NB4 (cell line): Measurements from ENCODE around the gene PRSS36.

Experiments
- DNase-seq: peaks from one replicate; pipeline ENCODE4 v3.0.0; 2010; ENCODE audit warnings: low read depth
- H3K4me3 ChIP-seq: one replicate; pipeline ENCODE4 v1.5.1; 2011; ENCODE audit warnings: mild to moderate bottlenecking, low read depth, low read length, moderate library complexity
- CTCF ChIP-seq: IDR thresholded peaks from one replicate; pipeline ENCODE4 v1.5.1; 2012; ENCODE audit warnings: low read depth, low read length
- MAX ChIP-seq: IDR thresholded peaks from 2 replicates; pipeline ENCODE4 v1.6.1; 2011; ENCODE audit warnings: low read depth, low read length
- MYC ChIP-seq: IDR thresholded peaks from 2 replicates; pipeline ENCODE4 v1.6.1; 2011; ENCODE audit warnings: low read depth, low read length
- POLR2A ChIP-seq: IDR thresholded peaks from 2 replicates; pipeline ENCODE4 v1.6.1; 2011; ENCODE audit warnings: mild to moderate bottlenecking; ENCODE audit not compliant: insufficient read length; ENCODE audit errors: extremely low read depth

The PRSS36 gene

DNA sequence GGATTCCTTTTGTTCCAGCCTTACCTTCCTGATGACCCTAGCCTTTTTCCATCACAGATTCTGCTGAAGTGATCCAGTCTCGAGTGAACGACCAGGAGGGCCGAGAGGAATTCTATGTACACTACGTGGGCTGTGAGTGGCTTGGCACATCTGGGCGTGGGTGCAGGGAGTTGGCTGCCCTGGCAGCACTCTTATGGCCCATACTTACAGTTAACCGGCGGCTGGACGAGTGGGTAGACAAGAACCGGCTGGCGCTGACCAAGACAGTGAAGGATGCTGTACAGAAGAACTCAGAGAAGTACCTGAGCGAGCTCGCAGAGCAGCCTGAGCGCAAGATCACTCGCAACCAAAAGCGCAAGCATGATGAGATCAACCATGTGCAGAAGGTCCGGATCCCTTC lies 29.7 kb downstream of the PRSS36 start:
- DNase-seq: no peak
- TF ChIP-seq MAX: no peak
- TF ChIP-seq CTCF: no peak
- no peak for TF ChIP-seq POLR2A
- no peak overlapping the region for H3K4me3 ChIP-seq

GRCh38 chr16:31118223-31119155 lies 31.4 kb downstream of the PRSS36 start:
- H3K4me3 ChIP-seq: peak overlapping the region; percentile 91
- no peak for DNase-seq
- TF ChIP-seq MAX (no peak), MYC (no peak), POLR2A (no peak), CTCF (no peak)

GRCh38 chr16:31117384-31118222 lies 32.3 kb downstream of the PRSS36 start, which contains the start of gene KAT8:
Gene KAT8, plus strand, starts transcription at chr16:31117664. Its CDS starts 18 bp downstream, at chr16:31117682.
- TF ChIP-seq CTCF: no peak
- peak; percentile 58 for TF ChIP-seq MAX
- peak; percentile 82 for TF ChIP-seq MYC
- TF ChIP-seq POLR2A: peak; percentile 83
- peak; percentile 98 for DNase-seq
- H3K4me3 ChIP-seq: peak within 1 kb of the TSS; percentile 91

DNA sequence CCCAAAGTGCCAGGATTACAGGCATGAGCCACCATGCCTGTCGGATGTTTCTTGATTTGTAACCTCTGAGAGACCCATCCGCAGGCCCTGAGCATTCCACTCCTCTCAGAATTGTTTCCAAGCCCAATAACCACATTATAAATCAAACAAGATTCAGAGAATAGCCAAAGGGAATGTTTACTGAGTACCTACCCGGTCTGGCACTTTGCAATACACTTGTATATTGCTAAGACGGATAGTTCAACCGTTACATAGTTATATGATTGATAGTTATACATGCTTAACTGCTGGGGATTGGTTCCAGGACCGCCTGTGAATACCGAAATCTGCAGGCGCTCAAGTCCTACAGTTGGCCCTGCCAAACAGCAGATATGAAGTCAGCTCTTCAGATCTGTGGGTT lies 35.4 kb downstream of the PRSS36 start:
- no peak for DNase-seq
- H3K4me3 ChIP-seq: no peak overlapping the region
- TF ChIP-seq POLR2A (no peak), MAX (no peak), CTCF (no peak), MYC (no peak)

GRCh38 chr16:31113121-31114120 lies 36.4 kb downstream of the PRSS36 start:
- TF ChIP-seq CTCF (no peak), MAX (peak; percentile 3; the same call in 1 of the 2 replicates), MYC (no peak)
- peak; percentile 67 for DNase-seq
- H3K4me3 ChIP-seq: no peak overlapping the region
